Motor neuron (in vitro differentiated cells): ENCODE data around the gene TAPT1. TPM values are rescaled to one million over a fixed set of nuclear protein-coding genes. Genes with fewer than 3 reads are reported as not detected.
"Not testable (repeated sequence)": the region's sequence is repeated elsewhere in the genome, so short reads cannot be mapped to it uniquely, and the experiment has no call there.

Experiments
- ATAC-seq, 8 experiments: fragments of 200-7000 bp; cut with Tn5 transposase; replicated peaks in 6 of 8; 2 replicates each; pipeline ENCODE4 v1.8.0; 2021; ENCODE audit warnings: mild to moderate bottlenecking in 8 of 8, moderate library complexity in 8 of 8
- H3K27ac ChIP-seq, 2 donors: fragments of 250-450 bp; sonication (Bioruptor Pico); 2 replicates each; pipeline ENCODE4 v1.9.0; 2021; ENCODE audit warnings: antibody characterized with exemption in 2 of 2, mild to moderate bottlenecking in 2 of 2, moderate library complexity in 1 of 2
- H3K4me1 ChIP-seq, 2 donors: fragments of 250-450 bp; sonication (Bioruptor Pico); replicated peaks in 1 of 2; 2 replicates each; pipeline ENCODE4 v1.6.1; 2021; ENCODE audit warnings: antibody characterized with exemption in 2 of 2, mild to moderate bottlenecking in 2 of 2, moderate library complexity in 1 of 2
- H3K4me3 ChIP-seq, 5 donors: fragments of 250-450 bp; sonication (Bioruptor Pico); 2 replicates each; pipeline ENCODE4 v1.9.0; 2021; ENCODE audit warnings: antibody characterized with exemption in 5 of 5, mild to moderate bottlenecking in 5 of 5, moderate library complexity in 4 of 5
- WGBS, 10 experiments: fragments of 450-650 bp; shearing (Covaris generic); methylation state at CpG; one replicate each; pipeline ENCODE4 v1.0.0; 2022; 5-methylcytosine and 5-hydroxymethylcytosine counted together
- in situ Hi-C, 9 experiments: fragments of 400-800 bp; cut with MboI; loops; one replicate each; pipeline ENCODE4 v1.15.0; 2021; ENCODE audit warnings: low sequenced_read_pairs in 9 of 9, low pct_unique_long_range_greater_than_20kb in 2 of 9; ENCODE audit not compliant: unreplicated experiment in 9 of 9
- total RNA-seq, 8 experiments: library from RNA; unstranded; fragments of 300-600 nt; gene quantifications; 2 replicates each; pipeline versions ENCODE4 v1.2.3 to v1.2.4, GENCODE V29; 2022

Gene TAPT1
- total RNA-seq, 8 experiments from 2014 or later: 11.4 to 44.6 (median 15.6) TPM

DNA sequence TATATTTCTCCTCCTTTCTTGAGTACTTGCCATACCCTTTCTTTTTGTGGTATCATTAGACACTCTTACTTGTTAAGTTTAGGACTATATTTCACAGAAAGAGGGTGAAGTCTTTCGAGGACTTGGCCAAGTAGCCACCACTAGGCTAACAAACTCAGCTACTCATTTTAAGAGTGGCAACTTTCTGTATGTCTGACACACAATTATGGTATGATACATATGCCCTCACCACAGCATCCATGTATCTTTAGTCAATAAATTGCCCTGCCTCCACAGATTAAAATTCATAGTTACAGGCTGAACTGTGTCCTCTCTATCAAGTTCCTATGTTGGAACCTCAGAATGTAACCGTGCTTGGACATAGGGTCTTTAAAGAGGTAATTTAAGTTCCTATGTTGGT, 23.2 kb downstream of the TAPT1 start:
- Histone ChIP-seq H3K27ac (no peak overlapping the region), H3K4me3 (no peak overlapping the region), H3K4me1 (peaks cover 6 to 10% of the 10 kb centered on the region in 2 donors)
- no peak for ATAC-seq
- WGBS, 10 experiments: 86 to 100% (median 100%) methylated on average over 1 to 2 of the region's 2 CpGs; no CpG with 5 or more reads in 3 of the 10 experiments
- in situ Hi-C loops: loop anchor here in 5 of 9 experiments (25.0 kb wide), 1 partner anchor 166 kb away; no protein-coding TSS in a partner anchor

DNA sequence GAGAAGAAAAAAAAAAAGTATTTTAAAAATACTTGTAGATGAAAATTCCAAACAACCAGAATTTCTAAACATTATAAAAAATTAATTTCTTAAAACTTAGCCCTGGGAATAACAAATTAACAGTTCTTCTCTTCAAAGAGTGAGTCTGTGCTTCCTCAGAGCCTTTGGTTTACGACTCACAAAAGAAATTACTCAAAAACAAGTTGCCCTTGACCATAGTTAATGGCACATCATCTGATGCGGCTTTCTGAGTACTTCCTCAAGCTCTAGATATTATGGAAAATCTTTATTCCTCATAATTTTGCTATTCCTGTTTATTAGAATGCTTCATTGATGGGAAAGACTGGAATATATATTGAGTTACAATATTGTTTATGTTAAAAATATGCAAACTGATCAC, 23.7 kb downstream of the TAPT1 start:
- no peak overlapping the region for H3K4me3 ChIP-seq
- WGBS, 10 experiments: 48 to 100% (median 92%) methylated on average over 1 to 2 of the region's 2 CpGs; no CpG with 5 or more reads in 1 of the 10 experiments
- in situ Hi-C loops: loop anchor here in 5 of 9 experiments (25.0 kb wide), 1 partner anchor 165 kb away; no protein-coding TSS in a partner anchor
- H3K27ac ChIP-seq: no peak overlapping the region
- no peak for ATAC-seq
- peaks cover 9 to 14% of the 10 kb centered on the region in 2 donors for H3K4me1 ChIP-seq

DNA sequence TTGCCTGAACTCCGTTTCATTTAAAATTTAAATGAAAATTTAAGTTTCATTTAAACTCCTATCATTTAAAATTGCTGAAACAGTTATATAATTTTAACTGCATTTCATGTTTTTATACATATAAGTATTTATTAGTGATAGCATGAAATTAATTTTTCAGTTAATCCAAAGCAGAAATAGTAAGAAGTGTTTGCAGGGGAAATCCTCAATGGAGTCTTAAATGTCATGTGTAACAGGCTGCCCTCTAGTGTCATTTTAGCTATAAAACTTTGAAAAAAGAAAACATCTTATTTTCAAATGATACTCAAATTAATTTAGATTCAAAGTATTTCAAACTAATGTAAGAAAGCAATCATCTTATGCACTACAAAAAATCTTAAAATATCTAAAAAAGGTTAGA, 27.2 kb downstream of the TAPT1 start:
- ATAC-seq: no peak
- H3K4me1 ChIP-seq: peaks cover 12 to 24% of the 10 kb centered on the region in 2 donors
- in situ Hi-C loops: loop anchor here in 2 of 9 experiments (10.0 to 25.0 kb wide), 2 partner anchors 162 to 174 kb away; no protein-coding TSS in a partner anchor
- H3K4me3 ChIP-seq: no peak overlapping the region
- H3K27ac ChIP-seq: no peak overlapping the region
- WGBS, 10 experiments: 80 to 100% (median 100%) methylated on average over 1 of the region's 1 CpG; no CpG with 5 or more reads in 2 of the 10 experiments

DNA sequence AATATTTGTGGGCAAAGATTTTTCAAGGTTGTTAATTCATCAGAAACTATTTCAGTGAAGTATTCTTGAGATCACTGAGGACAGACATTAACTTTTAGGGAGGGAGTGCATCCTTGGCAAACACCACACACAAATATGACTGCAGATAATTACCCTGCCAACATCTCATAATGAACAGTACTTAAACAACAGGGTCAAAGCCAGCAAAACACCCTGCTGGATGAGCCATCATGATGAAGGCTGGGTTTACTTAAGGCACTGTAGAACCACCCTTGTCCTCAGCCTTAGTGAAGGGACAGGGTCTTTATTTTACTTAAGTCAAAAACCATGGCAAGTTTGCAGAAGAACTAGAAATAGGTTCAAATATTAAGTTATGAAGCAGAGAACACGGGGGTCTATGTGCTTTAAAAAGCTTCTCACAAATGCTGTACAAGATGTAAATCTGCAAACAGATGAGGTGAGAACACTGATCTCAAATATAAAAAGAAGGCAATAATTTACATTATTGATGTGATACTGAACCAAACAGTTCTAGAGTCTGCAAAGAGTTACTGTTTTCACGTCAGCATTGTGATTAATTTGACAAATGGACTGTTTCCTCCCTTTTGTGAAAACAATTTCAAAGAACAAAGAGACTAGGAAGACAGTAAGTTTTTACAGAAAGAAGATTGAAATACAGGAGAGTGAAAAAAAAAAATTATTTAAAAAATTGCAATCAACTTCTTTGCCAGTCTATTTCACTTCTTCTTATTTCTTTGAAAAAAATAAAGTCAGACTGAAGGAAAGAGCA, 28.2 kb downstream of the TAPT1 start:
- 0 to 91% (median 64%) methylated on average over 1 to 2 of the region's 2 CpGs for WGBS, 10 experiments
- in situ Hi-C loops: loop anchor here in 2 of 9 experiments (10.0 to 25.0 kb wide), 2 partner anchors 161 to 173 kb away; no protein-coding TSS in a partner anchor
- peaks cover 17 to 24% of the 10 kb centered on the region in 2 donors for H3K4me1 ChIP-seq
- no peak overlapping the region for H3K4me3 ChIP-seq
- ATAC-seq: no peak
- no peak overlapping the region for H3K27ac ChIP-seq

DNA sequence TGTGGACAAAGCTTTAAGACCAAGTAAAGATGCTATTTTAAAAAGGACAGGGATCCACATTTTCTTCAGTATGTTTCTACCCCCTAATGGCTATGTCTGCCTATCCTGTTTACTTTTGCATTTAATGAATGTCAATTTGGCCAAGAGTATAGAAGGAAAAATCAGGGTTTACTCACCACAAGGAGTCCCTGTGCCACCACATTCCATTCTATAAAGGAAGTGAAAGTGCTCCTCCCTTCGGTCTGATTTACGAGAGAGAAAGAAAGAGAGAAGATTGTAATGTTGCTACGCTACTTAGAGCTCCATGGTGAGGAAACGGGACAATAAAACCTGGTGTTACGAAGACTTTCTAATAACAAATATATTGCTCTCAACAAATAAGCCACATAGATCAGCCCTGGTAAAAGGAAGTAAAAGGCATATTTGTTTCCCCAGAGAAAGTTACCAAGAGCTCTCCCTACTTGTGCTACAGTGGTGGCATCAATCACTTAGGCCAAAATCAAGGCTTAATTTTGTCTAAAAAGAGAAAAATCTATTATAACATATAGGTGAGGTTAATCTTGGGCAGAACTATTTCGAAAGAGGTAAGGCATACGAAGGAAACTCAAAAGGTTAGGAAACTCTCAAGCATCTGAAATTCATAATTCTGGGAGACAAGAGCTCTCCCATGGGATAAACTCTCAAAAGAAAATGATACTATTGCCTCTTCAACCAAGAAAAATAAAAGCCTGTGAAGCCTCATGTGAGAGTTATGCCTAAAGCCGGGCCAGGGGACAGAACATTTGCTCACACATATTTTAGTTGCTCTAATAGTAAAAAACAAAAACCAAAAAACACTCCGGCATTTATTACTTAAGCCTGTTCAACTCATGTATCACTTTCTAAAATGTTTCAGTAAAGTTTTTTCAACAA, 29.5 kb downstream of the TAPT1 start:
- no peak overlapping the region for H3K4me3 ChIP-seq
- H3K27ac ChIP-seq: peak overlapping the region; percentile 25 to 54
- WGBS, 10 experiments: 37 to 91% (median 49%) methylated on average over 1 to 9 of the region's 9 CpGs
- peak; percentile 44 to 99 (median 84) for ATAC-seq
- peaks cover 17 to 24% of the 10 kb centered on the region in 2 donors for H3K4me1 ChIP-seq
- in situ Hi-C loops: loop anchor here in 2 of 9 experiments (10.0 to 25.0 kb wide), 2 partner anchors 159 to 172 kb away; no protein-coding TSS in a partner anchor

DNA sequence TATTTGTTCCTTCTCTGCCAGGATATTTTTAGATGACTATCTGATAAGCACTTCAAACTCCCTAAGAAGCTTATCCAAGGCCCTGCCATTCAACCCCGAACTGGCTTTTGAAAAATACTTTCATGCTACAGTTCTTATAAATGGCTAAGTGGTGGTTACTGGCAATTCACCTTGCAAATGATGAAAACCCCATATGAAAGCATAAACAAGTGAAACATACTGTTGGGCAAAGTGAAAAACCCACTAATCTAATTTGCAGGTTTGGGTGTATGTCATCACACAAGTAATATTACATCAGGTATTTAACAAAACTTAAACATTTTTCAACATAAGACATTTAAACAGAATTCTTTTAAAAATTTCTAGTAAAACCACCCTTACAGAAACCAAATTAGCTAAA, 31.1 kb downstream of the TAPT1 start:
- ATAC-seq: no peak
- in situ Hi-C loops: loop anchor here in 2 of 9 experiments (10.0 to 25.0 kb wide), 2 partner anchors 158 to 170 kb away; no protein-coding TSS in a partner anchor
- Histone ChIP-seq H3K4me3 (no peak overlapping the region), H3K4me1 (peaks cover 17 to 24% of the 10 kb centered on the region in 2 donors), H3K27ac (no peak overlapping the region)
- WGBS, 10 experiments: 89 to 100% (median 100%) methylated on average over 1 of the region's 1 CpG; no CpG with 5 or more reads in 2 of the 10 experiments

DNA sequence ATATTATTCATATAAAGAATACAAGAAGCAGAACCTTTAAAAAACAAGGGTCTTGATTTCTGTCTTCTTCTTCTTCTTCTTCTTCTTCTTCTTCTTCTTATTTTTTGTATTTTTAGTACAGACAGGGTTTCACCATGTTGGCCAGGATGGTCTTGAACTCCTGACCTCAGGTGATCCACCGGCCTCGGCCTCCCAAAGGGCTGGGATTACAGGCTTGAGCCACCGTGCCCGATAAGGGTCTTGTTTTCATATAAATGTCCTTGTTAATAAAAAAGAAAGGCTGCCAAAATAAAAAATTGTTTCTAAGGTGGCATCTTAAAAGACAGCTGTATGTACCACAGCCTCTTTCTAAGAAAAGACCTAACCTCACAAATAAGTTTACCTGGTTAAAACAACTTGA, 31.5 kb downstream of the TAPT1 start:
- WGBS, 10 experiments: 61 to 100% (median 85%) methylated on average over 1 to 4 of the region's 4 CpGs; no CpG with 5 or more reads in 2 of the 10 experiments

DNA sequence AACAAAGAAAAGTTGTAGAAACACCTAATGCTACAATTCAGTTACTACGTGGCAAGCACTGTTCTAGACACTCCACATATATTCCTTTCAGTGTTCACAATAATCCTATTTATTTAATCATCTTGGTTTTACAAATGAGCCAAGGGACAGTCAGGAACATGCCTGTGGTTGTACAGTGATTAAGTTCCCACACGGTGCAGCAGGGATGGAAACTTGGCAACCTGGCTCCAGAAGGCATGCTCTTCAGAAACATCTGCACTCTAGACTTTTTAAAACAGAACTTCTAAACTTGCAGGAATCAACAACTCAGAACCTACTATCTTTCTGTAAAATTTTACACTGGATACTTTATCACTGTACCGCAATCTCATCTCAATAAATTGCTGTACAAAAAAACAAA, 32.1 kb downstream of the TAPT1 start:
- 65 to 100% (median 94%) methylated on average over 2 to 3 of the region's 3 CpGs; no CpG with 5 or more reads in 1 of the 10 experiments for WGBS, 10 experiments
- in situ Hi-C loops: loop anchor here in 2 of 9 experiments (10.0 to 25.0 kb wide), 2 partner anchors 157 to 169 kb away; no protein-coding TSS in a partner anchor
- H3K27ac ChIP-seq: no peak overlapping the region
- ATAC-seq: no peak
- H3K4me1 ChIP-seq: peaks cover 17 to 24% of the 10 kb centered on the region in 2 donors
- no peak overlapping the region for H3K4me3 ChIP-seq

More for the DNA sequence above, 31.5 kb downstream of the TAPT1 start:
- not testable (repeated sequence) for H3K4me3 ChIP-seq, ATAC-seq, H3K27ac ChIP-seq
- peaks cover 17 to 24% of the 10 kb centered on the region in 2 donors for H3K4me1 ChIP-seq
- in situ Hi-C loops: loop anchor here in 2 of 9 experiments (10.0 to 25.0 kb wide), 2 partner anchors 157 to 170 kb away; no protein-coding TSS in a partner anchor

DNA sequence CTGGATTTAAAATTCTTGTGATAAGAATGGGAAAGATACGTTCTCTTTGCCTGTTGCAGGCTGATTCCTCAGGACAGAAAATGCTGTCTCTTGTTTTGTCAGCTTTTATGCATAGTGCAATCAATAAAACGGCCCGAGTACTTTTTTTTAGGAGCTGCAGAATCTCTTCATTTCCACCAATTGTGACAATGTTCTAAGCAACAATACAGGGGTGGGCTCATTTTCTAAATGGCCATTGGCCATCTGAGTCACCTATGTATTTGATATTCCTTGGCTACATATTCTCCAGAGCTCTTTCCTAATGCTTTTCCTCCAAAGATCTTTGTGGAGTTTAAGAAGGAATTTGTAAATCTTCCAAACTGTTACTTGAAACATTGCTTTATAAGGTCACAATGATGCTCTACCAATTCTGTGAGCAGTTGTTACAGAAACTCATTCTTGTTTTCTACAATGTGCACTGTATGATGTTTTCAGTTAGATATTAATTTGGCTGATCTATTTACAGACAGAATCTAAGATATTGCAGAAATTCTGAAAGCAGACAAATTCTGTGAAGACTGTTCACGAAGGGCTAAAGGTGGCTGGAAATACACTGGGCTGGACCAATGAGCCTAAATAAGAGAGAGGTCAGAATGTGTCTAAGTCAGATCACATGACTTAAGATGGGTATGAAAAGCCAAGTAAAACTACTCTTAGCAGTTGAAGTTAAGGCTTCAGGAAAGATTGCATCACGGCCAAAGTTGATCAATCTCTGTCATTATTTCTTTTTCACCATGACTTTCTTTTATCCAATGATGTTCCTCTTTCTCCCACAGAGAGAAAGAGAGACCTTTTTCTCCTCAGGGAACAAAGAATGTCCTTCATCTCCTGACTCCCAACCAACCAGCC, 33.4 kb downstream of the TAPT1 start:
- no peak for ATAC-seq
- 69 to 97% (median 87%) methylated on average over 3 to 5 of the region's 5 CpGs for WGBS, 10 experiments
- Histone ChIP-seq H3K27ac (no peak overlapping the region), H3K4me3 (no peak overlapping the region), H3K4me1 (peaks cover 9 to 12% of the 10 kb centered on the region in 2 donors)
- in situ Hi-C loops: loop anchor here in 2 of 9 experiments (10.0 to 25.0 kb wide), 2 partner anchors 156 to 168 kb away; no protein-coding TSS in a partner anchor

DNA sequence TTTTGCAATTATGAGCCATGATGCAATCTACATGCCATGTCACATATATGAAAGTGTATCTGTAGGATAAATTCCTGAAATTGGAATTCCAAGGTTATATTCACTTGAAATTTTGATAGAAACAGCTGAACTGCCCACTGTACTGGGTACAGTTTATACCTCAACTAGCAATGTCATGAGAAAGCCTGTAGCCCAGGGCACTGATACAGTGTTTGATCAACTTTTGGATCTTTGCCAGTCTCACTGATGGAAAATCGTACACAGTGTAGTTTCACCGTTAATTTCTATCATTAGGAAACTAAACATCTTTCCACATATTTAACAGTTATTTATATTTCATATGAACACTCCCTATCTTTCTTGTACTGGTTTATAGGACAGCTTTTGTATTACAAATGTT, 34.2 kb downstream of the TAPT1 start:
- ATAC-seq: peak in 1 of 8 experiments; percentile 52

DNA sequence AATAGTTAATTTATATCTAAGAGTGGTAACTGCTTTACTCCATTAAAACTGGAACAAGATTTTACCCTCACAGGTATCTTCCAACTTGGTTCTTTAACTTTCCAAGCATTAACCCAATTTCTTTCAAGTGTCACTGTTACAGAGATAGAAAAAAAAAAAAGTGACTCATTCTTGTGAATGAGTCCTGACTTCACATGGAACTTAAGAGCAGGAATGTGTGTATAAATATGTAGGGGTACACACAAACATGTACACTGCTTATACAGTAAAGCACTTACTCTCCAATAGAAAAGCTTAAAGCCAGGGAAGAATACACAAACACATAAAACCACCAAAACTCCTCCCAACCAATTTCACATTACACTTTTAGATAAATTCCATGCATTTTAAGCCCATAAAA, 38.8 kb downstream of the TAPT1 start:
- H3K27ac ChIP-seq: no peak overlapping the region
- no peaks in the 10 kb centered on the region for H3K4me1 ChIP-seq
- ATAC-seq: peak in 3 of 8 experiments; percentile 12 to 64 (median 33)
- in situ Hi-C loops: loop anchor here in 1 of 9 experiments (25.0 kb wide), 1 partner anchor 150 kb away; no protein-coding TSS in a partner anchor
- no peak overlapping the region for H3K4me3 ChIP-seq

More for the DNA sequence above, 34.2 kb downstream of the TAPT1 start:
- Histone ChIP-seq H3K4me1 (peaks cover 7 to 8% of the 10 kb centered on the region in 2 donors), H3K4me3 (no peak overlapping the region), H3K27ac (no peak overlapping the region)
- 50 to 100% (median 80%) methylated on average over 1 to 2 of the region's 2 CpGs; no CpG with 5 or more reads in 1 of the 10 experiments for WGBS, 10 experiments
- in situ Hi-C loops: loop anchor here in 2 of 9 experiments (10.0 to 25.0 kb wide), 2 partner anchors 155 to 167 kb away; no protein-coding TSS in a partner anchor
